Caki2 (cell line): ENCODE data around the gene DNAI2. TPM values are rescaled to one million over a fixed set of nuclear protein-coding genes. Genes with fewer than 3 reads are reported as not detected.
"Not testable (repeated sequence)": the region's sequence is repeated elsewhere in the genome, so short reads cannot be mapped to it uniquely, and the experiment has no call there.

ENCODE experiments used
- DNase-seq: peaks from one replicate; pipeline ENCODE4 v3.0.0-alpha.2; 2015; ENCODE audit warnings: low read depth
- in situ Hi-C: cut with HindIII; loops from 2 replicates; pipeline ENCODE4 v1.10.0; 2016; ENCODE audit warnings: low sequenced_read_pairs, low pct_unique_long_range_greater_than_20kb, mixed read lengths
- total RNA-seq: library from RNA; depleted of rRNA; stranded (reverse); fragments of >200 nt; shearing (Covaris generic); gene quantifications from 2 replicates; pipeline ENCODE4 v1.2.3, GENCODE V29; 2014; ENCODE audit warnings: low replicate concordance

The DNAI2 gene
- total RNA-seq, 1 experiment from 2014 or later, result not detected

- no peak for DNase-seq
- in situ Hi-C loops, result no loop called here
Observed at GRCh38 chr17:74267987-74268499, 6.0 kb upstream of the DNAI2 start.

GRCh38 chr17:74268558-74268957 is 5.5 kb upstream of the DNAI2 start:
- DNase-seq, result no peak
- in situ Hi-C loops, result no loop called here

GRCh38 chr17:74270333-74270732 is 3.7 kb upstream of the DNAI2 start:
- DNase-seq, result no peak
- in situ Hi-C loops, result no loop called here

- in situ Hi-C loops, result no loop called here
- DNase-seq, result no peak
Observed at GRCh38 chr17:74271281-74271680, 2.8 kb upstream of the DNAI2 start.

GRCh38 chr17:74271901-74272561 is 2.0 kb upstream of the DNAI2 start:
- in situ Hi-C loops, result no loop called here
- no peak for DNase-seq

GRCh38 chr17:74272731-74273201 is 1.3 kb upstream of the DNAI2 start:
- in situ Hi-C loops, result no loop called here
- DNase-seq, result no peak

- DNase-seq, result no peak
- in situ Hi-C loops, result no loop called here
Observed at GRCh38 chr17:74274709-74275340, 791 bp downstream of the DNAI2 start.

GRCh38 chr17:74276051-74276476 is 2.0 kb downstream of the DNAI2 start:
- in situ Hi-C loops, result no loop called here
- no peak for DNase-seq

GRCh38 chr17:74276541-74277009 is 2.5 kb downstream of the DNAI2 start:
- DNase-seq, result no peak
- in situ Hi-C loops, result no loop called here

- in situ Hi-C loops, result no loop called here
Observed at GRCh38 chr17:74277935-74278334, 3.9 kb downstream of the DNAI2 start.

GRCh38 chr17:74279617-74280016 is 5.6 kb downstream of the DNAI2 start:
- DNase-seq, in situ Hi-C loops: not testable (repeated sequence)

More at GRCh38 chr17:74277935-74278334, 3.9 kb downstream of the DNAI2 start:
- DNase-seq, result no peak

- in situ Hi-C loops, result no loop called here
- no peak for DNase-seq
Observed at GRCh38 chr17:74280093-74280513, 6.1 kb downstream of the DNAI2 start.

GRCh38 chr17:74281799-74282198 is 7.8 kb downstream of the DNAI2 start:
- in situ Hi-C loops, result no loop called here
- DNase-seq, result no peak

- in situ Hi-C loops, DNase-seq: not testable (repeated sequence)
Observed at GRCh38 chr17:74282274-74282586, 8.2 kb downstream of the DNAI2 start.

GRCh38 chr17:74282587-74283370 is 8.7 kb downstream of the DNAI2 start:
- peak; percentile 66 for DNase-seq
- in situ Hi-C loops, result no loop called here

GRCh38 chr17:74283371-74283673 is 9.3 kb downstream of the DNAI2 start:
- in situ Hi-C loops, result no loop called here
- no peak for DNase-seq

- DNase-seq, result no peak
- in situ Hi-C loops, result no loop called here
Observed at GRCh38 chr17:74287031-74287602, 13.1 kb downstream of the DNAI2 start.

- in situ Hi-C loops, result no loop called here
- DNase-seq, result peak; percentile 33
Observed at GRCh38 chr17:74288785-74289184, 14.8 kb downstream of the DNAI2 start.

- in situ Hi-C loops, result loop anchor here (10.0 kb wide), 1 partner anchor 55 kb away; no protein-coding TSS in a partner anchor
- DNase-seq, result no peak
Observed at GRCh38 chr17:74289688-74290087, 15.7 kb downstream of the DNAI2 start.
